ENCODE data around the gene FAM241A.

- TF ChIP-seq POLR2A (IDR thresholded peaks at IDR 0.05), result no peak
- TF ChIP-seq POLR2AphosphoS5 (IDR thresholded peaks at IDR 0.05), result no peak
Measured at GRCh38 chr4:112213856-112214255, 68.6 kb downstream of the FAM241A start.

Data from upper lobe of left lung (tissue), 4 donors.